Inferior parietal cortex (tissue), 1 donor: ENCODE data around the gene PEAK3.
A peak's percentile ranks its signal among the peaks of the same experiment; 100 is the strongest.

ENCODE experiments used
- DNase-seq: peaks from one replicate; pipeline ENCODE4 v3.0.0-alpha.2; 2016; ENCODE audit errors: extremely low spot score

PEAK3 gene

DNA sequence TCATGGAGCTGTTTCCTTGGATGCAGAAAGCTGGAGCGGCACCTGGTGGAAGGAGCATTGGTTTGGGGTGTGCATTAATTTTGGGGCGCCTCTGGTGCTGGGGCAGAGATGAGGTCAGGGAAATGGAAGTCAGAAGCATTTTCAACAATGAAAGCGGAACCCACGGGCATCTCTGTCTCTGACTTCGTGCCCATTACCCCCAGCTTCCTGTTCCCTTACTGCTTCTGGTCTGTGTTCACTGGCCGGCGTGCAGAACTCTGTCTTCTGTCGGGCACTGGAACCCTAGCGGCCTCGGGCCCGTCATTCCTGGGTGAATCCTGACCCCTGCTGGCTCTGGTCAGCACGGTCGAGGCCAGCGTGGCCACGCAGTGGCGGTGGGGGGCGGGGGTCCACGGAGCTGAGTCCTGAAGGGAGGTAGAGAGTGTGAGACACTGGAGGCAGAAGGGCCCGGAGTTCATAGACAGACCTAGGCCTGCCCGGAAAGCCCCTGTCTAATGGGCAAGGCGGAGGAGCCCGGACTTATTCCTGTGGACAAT lies 33.9 kb upstream of the PEAK3 start:
- DNase-seq = peak; percentile 62

DNA sequence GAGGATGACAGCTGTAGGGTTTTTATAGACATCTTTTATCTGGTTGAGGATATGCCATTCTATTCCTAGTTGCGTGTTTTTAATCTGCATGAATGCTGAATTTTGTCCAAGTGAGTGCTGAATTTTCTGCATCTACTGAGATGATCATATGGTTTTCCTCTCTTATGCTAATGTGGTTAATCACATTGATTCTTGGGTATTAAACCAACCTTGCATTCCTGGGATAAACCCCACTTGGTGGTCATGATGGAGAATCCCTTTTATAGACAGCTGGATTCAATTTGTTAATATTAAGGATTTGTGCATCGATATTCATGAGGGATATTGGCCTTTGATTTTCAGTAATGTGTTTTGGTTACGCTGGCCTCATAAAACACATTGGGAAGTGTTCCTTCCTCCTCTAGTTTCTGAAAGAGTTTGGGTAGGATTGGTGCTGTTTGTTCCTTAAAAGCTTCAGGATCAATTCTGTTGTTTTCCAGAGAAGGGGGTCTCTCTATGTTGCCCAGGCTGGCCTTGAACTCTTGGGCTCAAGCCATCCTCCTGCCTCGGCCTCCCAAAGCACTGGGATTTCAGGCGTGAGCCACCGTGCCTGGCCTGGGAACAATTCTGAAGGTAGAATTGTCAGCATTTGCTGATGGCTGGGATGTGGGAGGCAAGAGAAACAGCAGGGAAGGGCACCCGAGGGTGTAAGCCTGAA lies 33.3 kb upstream of the PEAK3 start:
- no peak for DNase-seq

DNA sequence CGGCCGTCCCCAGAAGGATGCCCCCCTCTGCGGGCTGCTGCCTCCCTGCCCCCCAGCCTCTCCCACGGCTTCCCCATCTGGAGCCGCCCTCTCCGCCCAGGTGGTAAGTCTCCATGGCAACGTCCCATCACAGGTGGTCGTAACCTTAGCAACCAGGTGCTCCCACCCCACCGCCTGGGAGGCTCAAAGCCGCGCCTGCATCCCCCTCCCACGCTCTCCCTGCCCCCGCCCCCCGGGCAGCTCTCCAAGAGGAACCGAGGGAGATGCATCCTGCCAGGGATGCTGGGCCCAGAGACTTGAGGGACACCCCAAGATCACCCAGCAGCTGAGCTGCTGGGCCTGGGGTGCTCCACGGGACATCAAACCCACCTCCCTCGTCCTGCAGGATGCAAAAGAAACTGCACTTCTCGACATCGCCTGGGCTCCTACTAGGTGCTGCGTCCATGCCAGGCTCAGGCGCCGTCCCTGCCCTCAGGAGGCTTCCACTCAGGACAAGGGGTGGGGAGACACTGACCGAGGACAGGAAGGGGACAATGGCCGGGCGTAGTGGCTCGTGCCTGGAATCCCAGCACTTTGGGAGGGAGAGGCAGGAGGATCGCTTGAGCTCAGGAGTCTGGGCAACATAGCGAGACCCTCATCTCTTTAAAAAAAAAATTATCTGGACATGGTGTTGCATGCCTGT lies 31.0 kb upstream of the PEAK3 start:
- DNase-seq = no peak

DNA sequence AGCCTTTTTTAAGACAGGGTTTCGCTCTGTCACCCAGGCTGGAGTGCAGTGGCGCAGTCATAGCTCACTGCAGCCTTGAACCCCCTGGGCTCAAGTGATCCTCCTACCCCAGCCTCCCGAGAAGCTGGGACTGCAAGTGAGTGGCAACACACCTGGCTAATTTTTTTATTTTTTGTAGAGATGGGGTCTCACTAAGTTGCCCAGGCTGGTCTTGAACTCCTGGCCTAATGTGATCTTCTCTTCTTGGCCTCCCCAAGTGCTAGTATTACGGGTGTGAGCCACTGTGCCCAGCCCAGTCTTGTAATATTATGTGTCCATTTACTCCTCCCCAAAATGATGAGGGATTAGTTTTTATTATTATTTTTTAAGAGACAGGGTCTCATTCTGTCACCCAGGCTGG lies 29.1 kb upstream of the PEAK3 start:
- DNase-seq = no peak

GRCh38 chr19:2309734-2310362 lies 27.9 kb upstream of the PEAK3 start:
- DNase-seq = no peak

- DNase-seq = no peak
These were observed 26.2 kb upstream of the PEAK3 start, which contains the start of gene LINGO3 for GRCh38 chr19:2308114-2308556. Gene LINGO3, minus strand, starts transcription at chr19:2308154. Its CDS starts 16,378 bp downstream, at chr19:2291776.

DNA sequence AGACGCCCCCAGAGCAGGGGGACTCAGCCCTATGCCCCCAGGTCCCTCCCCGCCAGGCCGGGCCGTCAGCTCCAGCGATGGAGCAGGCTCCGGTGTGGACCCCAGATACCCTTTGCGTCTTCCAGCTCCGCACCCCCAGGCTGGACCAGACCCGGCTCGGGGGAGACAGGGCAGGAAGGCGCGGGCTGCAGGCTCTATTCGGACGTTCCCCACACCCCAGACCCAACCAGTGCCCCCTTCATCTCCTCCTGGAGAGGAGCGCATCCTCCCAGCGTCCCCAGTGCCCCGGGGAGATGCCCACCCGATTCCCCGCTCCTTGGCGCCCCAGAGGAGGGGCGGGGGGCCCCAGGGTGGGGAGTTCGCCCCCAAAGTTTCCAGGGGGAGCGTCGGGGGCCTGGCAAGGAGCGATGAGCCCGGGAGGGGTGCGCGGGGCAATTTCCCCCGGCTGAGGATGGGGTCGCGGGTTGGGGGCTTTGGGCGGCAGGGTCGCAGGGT lies 25.6 kb upstream of the PEAK3 start:
- DNase-seq = no peak

GRCh38 chr19:2306971-2307370 lies 25.0 kb upstream of the PEAK3 start:
- DNase-seq = no peak

DNA sequence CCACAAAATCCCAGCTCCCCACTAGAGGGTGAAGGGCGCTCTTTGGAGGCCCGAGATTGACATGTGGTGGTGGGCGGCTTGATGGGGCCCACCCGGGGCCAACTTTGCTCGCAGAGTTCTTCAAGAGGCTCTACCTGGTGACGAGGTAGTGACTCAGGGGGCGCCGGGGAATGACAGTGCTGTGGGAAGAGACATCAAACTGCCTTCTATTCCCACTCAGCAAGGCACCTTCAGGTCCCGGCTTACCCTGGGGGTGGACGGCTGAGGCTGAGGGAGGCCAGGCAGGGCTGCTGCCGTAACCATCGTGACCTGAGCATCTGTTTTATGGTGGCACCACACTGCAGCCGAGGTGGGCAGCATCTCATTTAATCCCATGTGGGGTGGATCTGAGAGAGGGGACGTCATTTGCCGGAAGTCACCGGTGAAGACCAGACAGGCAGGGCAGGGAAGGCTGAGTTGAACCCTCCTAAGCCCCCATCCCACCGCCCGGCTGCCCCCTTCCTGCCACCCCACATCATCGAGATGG lies 24.4 kb upstream of the PEAK3 start:
- no peak for DNase-seq

- no peak for DNase-seq
These were observed 23.7 kb upstream of the PEAK3 start for GRCh38 chr19:2305452-2306280.

GRCh38 chr19:2303211-2303798 lies 21.3 kb upstream of the PEAK3 start:
- no peak for DNase-seq

GRCh38 chr19:2302319-2303210 lies 20.6 kb upstream of the PEAK3 start:
- no peak for DNase-seq

- no peak for DNase-seq
These were observed 18.6 kb upstream of the PEAK3 start for GRCh38 chr19:2300533-2300932.

GRCh38 chr19:2296141-2296540 lies 14.2 kb upstream of the PEAK3 start:
- DNase-seq = no peak

- no peak for DNase-seq
These were observed 12.8 kb upstream of the PEAK3 start for GRCh38 chr19:2294687-2295335.

DNA sequence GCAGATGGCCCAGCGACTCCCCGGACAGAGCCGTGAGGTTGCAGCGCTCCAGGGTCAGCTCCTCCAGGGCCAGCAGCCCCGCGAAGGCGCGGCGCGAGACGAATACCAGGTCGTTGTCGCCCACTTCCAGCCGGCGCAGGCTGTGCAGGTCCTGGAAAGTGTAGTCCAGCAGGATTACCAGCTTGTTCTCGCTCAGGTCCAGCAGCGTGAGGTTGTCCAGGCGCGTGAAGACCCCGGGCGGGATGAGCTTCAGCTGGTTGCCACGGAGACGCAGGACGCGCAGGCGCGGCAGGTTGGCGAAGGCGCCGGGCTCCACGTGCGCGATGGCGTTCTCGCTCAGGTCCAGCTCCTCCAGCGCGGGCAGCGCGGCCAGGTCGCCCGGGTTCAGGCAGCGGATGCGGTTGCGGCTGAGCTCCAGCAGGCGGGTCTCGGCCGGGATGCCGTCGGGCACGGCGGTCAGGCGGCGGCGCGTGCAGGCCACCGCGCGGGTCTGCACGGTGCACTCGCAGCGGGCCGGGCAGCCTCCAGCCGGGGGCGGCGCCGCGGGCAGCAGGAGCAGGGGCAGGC lies 9.3 kb upstream of the PEAK3 start:
- no peak for DNase-seq

DNA sequence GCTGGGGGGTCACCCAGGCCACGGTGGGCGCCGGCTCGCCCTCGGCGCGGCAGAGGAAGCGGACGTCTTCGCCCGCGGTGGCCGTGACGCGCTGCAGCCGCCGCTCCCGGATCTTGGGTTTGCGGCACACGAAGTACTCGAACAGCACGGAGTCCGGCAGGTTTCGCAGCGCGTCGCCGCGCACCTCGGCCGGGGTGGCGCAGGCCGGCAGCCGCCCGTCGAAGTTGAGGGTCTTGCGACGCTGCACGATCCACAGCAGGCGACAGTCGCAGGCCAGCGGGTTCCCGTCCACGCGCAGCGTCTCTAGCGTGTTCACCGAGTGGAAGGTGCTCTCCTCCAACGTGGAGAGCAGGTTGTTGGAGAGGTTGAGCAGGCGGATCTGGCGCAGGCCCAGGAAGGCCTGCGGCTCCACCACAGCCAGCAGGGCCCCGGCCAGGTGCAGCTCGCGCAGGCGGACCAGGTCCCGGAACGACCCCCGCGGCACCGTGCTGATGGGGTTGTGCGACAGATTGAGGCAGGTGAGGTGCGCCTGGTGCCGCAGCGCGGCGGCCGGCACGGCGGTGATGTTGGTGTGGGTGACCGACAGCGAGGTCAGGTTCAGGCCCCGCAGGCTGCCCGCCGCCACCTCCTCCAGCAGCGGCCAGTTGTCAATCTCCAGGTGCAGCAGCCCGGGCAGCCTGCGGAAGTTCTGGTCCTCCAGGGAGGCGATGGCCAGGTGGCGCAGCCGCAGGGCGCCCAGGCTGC lies 8.6 kb upstream of the PEAK3 start:
- no peak for DNase-seq

GRCh38 chr19:2289714-2290435 lies 7.9 kb upstream of the PEAK3 start:
- DNase-seq = no peak
